Raji (cell line): ENCODE results near the gene PCSK6.

ENCODE experiments used
- POLR2A ChIP-seq: IDR thresholded peaks from 2 replicates; pipeline ENCODE4 v1.6.1; 2011; ENCODE audit warnings: low read depth, low read length, control low read depth; ENCODE audit not compliant: insufficient read depth

The PCSK6 gene

DNA sequence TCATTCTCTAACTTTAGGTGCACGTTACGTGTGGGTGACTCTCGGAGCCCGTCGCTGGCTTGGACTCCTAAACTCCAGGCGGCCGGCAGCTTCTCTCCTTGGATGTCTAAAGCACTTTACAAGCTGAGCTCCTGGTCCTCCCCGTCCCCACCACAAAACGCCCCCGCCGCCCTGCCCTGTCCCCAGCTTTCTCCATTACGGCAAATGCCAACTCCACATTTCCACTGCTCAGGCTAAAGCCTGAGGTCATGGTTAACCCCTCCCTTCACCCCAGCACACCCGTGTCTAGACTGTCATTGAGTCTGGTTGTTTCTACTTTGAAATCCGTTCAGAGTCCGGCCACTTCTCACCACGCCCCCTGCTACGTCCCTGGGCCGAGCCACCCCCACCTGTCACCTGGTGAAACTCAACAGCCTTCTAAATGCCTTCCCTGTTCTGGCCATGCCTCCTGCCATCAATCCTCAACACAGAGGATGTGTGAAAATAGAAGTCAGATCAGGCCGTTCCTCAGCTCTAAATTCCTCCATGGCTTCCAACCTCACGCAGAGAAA is 8.1 kb upstream of the PCSK6 start:
- TF ChIP-seq POLR2A: no peak

DNA sequence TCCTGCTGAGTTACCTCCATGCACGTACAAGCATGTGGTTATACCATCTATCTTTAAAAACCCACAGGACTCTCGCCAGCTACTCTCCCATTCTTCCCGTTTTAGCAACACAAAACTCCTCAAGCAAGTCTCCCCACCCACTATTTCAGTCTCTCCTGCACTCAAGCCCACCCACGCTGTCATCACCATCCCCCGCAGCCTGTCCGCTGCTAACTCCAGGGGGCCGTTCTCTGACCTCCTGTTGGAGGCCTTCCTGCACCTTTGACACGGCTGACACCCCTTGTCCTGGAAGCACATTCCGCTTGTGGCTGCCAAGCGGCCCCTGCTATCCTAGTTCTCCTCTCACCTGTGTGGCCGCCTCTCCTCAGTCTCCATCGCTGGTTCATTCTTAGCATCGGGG is 7.5 kb upstream of the PCSK6 start:
- TF ChIP-seq POLR2A: no peak

DNA sequence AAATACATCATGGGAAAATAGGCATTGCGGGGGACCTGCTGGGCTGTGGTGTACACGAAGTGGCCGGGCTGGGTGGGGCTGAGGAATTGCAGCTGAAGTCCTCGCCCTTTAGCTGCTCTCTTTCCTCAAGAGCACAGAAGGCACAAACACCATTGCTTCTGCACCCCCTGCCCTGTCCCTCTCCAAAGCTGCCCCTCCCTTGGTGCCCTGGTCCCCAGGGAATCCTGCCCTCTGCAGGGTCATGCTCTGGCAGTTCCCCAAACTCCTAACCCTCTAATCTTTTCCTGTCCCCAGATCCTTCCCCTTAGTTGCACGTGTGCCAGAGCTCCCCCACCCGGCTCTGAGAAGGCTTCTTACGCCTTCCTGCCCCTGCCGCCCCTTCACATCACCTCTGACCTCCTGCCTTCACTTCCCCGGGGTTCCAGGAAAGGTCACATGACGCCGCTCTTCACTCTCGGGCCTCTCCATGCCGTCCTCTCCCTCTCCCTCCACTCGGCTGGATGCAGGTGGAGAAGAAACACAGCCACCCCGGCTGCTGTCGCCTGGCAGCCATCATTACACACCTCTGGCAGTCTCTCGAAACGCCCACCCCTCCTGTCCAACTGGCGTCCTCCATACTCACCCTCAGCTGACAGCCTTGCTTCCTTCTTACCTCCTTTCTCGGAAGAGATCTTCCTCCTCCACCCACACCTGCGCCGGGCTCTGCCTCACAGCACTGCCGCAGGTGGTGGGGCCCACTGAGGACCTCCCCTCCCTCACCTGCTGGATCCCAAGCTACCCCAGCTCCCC is 6.9 kb upstream of the PCSK6 start:
- no peak for TF ChIP-seq POLR2A

DNA sequence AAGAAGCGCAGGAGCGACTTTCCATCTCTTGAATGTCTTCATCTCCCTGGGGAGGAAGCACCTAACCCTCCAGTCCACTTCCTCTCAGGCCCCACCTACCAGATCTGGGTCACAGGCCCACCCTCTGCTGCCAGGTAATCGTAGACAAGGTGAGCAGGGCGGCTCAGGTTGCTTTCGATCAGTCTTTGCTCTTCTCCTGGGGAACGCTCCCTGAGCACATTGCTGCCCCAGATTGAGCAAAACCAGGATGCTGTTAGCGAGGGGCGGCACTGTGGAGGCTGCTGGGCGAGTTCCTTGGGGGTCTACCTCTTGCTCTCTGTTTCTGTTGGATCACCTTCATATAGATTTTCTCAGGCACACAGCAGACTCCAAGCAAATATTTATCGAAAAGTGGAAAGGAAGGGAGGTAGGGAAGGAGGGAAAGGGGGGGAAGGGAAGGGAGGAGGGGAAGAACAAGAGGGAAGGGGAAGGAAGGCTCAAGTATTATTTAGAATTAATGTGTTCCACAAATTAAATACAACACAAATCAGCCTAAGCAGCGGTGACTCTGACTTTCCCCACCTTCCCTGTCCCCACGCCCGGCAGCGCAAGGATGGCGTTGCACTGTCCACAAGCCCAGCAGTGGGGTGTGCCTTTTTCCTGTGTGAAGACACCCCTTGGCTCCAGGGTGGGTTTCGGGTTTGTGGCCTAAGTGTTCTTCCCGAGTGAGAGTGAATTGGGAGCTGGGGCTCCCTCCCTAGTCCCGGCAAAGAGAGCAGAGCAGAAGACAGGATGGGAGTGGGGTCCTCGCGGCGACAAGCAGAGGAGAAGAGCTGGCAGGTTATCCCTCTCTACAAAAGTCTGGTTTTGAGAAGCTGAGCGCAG is 6.1 kb upstream of the PCSK6 start:
- TF ChIP-seq POLR2A: no peak

DNA sequence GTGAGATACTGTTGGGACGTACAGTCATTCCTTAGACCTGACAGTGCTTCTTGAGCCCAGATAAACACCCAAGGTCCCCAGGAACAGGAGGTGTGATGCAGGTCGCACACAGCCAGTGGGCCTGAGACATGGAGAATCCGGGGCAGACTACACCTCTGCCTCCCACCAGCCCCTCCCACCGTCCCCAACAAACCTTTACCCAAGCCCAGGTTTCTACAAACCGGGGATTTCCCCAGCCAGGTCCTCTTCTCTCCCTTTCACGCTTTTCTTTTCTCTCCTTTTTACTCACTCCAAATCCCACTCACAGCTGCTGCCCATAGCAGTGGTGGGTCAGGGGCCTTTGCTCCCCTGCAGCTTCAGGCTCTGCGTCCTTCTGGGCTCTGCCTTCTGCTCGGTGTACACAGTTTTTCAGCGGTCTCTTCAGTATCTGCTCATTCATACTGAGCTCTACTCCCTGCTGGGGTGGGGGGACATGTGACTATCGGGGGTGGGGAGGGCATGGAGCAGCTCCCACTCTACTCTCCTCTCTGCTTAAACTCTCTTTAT is 4.8 kb upstream of the PCSK6 start:
- no peak for TF ChIP-seq POLR2A

DNA sequence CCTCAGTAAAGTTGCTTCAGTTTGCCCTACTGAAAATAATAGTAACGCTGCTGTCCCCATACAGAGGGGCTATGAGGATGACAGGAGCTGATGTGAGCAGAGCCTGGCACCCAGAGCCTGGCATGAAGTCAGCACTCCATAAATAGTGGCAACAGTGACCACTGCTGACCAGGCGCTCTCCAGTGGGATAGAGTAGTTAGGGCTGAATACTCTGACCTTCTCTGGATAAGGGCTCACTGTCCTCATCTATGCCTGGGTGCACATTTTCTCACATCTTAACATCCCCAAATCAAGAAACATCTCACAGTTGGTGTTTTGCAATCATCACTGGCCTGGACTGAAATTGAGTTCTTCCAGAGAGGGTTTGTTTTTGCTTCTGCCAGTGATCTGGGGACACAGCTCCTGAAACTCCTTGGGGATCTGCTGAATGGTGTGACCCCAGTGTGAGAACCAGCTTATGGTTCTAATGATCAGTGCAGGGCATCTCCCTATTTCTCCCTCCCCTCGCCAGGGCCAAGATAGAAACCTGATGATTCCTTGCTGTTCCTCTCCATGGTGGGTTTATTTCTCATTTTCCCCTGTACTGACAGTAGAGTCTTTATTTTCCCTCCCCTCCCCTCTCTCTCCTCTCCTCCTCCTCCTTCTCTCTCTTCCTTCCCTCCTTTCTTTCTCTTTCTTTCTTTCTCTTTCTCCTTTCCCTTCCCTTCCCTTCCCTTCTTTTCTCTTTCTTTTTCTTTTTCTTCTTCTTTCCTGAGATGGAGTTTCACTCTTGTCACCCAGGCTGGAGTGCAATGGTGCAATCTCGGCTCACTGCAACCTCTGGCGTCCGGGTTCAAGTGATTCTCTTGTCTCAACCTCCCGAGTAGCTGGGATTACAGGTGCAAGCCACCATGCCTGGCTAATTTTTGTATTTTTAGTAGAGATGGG is 3.5 kb upstream of the PCSK6 start:
- no peak for TF ChIP-seq POLR2A

DNA sequence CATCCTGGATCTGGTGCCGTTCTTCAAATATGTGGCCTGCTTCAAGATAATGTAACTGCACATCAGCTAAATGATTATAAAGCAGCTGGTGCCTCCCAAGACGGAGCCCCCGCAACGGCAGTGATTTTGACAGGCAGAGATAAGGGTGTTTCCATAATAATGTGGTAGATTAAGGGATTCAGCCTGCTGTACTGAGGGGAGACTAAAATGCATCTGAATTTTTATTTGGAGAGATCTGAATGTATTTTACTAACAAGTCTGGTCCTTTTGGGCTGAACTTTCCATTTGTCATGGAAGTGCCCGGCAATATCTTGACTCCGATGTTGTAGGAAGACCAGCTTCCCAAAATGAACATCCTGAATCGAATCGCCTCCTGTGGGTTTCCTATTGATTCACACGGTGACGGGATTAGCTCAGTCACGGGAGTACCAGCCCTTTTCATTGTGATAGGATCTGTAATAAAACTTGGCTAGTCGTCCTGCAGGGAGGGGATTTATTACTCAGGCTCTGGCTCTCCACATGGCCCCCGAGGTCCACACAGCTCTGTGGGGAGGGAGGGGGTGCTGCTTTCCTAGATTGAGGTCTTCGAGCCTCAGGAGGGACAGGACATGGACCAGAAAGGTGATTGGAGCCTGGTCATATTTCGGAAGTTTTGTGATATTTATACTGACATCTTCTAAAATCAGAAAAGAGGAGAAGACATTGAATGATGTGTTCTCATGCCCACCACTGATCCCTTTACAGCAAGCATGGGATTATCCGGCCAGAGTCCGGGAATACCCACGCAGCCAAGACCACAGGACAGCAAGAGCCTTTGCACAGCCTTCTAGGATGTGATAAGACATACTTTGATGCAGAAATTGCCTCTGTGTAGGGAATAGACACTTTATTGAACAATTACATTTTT is 2.5 kb upstream of the PCSK6 start:
- TF ChIP-seq POLR2A: no peak

DNA sequence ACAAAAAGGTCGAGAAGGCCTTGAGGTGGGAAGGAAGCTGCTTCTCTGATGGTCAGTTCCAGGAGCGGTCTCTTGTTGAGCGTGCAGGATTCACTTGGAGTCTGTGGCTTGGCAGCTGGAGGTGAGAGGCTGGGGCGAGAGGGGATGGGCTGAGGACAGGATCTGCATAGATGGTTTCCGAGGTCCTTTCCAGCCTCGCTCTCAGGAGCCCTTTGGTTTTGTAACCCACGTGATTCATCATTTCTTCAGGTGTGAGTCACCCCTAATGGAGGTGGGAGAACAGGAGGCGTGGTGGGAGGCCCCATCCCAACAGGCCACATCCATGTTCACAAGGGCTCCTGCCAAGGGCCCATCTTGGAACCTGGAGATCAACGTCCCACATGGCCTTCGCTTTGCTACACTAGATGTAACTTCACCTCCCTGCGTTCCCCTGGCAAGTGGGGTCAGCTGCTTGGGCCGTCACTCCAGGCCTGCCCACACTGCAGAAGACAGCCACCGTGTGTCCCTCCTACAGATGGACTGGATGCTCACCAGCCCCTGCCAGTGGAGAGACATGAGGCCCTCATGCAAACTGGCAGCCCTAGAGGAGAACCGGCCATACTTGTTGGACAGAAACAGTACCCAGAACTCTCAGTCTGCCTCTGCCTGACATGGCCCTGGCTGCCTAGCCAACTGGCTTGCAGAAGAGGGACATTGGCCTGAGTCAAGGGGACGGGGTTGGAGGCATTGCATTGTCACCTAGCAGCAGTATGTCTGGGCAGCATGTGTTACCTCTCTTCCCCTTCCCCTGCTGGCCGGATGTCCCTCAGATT is 1.6 kb upstream of the PCSK6 start:
- no peak for TF ChIP-seq POLR2A

DNA sequence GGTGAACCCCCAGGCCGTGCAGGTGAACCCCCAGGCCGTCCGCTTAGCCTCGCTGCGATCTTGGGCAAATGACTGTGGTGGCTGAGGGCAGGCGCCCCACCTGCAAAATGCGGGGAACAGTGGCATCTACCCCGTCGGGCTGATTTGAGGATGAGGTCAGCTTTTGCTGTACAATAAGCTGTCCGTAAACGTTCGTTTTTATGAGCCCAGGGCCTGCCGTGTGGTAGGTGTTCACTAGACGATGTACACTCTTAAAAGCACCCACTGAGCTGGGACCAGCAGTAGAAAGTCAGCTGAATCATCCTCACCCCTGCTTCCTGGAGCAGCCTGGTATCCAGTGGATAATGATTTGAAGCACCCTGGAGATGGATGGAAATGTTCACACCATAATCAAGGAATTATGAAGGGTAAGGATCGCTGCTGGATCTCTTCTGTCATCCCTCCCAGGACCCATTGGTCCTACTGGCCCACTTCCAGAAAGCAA is 943 bp upstream of the PCSK6 start:
- no peak for TF ChIP-seq POLR2A

DNA sequence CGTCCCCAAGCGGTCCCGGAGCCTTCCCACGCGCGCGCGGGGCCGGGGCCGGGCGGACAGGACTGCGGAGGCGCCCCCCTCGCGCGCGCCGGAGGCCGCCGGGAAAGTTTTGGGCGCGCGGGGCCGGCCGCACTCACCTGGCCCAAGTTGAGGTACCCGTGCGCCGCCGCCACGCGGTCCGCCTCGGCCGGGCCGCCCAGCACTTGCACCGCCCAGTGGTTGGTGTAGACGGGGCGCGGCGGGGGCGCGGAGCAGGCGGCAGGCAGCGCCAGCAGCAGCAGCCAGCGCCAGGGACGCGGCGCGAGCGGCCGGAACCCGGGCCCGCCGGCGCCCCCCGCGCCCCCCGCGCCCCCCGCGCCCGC is 289 bp downstream of the PCSK6 start:
- TF ChIP-seq POLR2A: no peak

DNA sequence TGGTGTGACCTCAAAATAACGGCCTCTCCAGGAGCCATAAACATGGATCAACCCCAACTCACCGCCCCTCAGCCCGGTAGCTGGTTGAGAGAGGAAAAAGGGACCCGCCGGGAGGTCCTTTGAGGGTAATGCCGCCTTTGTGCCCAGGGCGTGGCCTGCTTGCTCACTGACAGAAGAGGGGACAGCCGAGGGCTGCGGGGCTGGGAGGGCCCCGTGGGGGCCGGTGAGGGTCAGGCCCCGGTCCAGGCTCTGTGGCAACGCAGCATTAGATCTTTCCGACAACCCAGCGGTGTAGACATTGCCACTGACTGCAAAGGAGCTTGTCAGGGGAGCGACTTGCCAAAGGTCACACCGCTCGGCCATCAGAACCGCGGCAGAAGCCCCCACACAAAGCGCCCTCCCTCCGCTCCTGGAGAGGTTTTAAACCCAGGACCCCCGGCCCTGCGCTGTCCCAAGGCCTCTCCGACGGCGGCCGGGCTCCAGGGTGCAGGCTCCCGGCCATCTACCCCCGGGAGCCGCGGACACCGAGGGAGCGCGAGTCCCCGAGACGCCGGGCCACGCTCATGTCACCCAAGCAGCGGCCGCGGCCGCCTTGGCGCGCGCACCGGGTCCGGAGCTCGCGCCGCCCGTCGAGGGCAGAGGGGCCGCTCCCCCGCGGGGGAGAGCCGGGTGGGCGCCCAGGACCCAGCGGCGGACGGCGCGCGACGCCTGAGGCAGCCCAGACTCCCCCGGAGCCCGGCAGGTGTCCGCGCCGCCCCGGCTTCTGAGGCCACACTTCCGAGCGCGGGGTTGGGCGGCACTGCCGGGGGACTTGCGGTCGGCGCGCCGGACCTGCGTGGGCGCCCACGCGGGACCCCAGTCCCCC is 975 bp downstream of the PCSK6 start:
- TF ChIP-seq POLR2A: no peak
